Ishikawa (cell line): Measurements from ENCODE around the gene PTPRD.

Source experiments
- FOXM1 ChIP-seq: IDR thresholded peaks from 2 replicates; pipeline ENCODE4 v1.6.1; 2012; ENCODE audit warnings: low read depth, borderline replicate concordance
- RAD21 ChIP-seq: IDR thresholded peaks from 2 replicates; pipeline ENCODE4 v1.6.1; 2012; ENCODE audit warnings: low read depth
- TEAD4 ChIP-seq: IDR thresholded peaks from 2 replicates; pipeline ENCODE4 v1.6.1; 2012

DNA sequence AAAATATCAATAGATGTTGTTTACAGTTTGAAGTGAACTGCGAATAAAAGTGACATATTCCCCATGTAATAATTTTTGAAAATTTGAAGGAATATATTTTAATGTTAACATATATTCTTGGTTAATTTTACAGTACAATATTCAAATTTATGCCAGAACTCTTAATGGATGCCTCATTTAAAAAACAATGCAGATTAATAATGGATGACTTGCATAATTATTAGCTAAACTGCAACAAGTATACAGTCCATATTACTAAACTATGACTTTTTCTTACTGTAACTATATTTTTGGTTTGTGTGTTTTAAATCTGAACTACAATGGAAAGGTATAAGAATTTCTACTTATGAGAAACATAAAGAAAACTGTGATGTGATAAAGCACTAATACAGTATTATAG, 1390.1 kb downstream of the PTPRD start:
- TF ChIP-seq FOXM1 (no peak), RAD21 (no peak), TEAD4 (no peak)
